Small intestine (tissue), 7 donors: ENCODE measurements around the gene OR2A42. TPM values are rescaled to one million over a fixed set of nuclear protein-coding genes. Genes with fewer than 3 reads are reported as not detected.
"Not testable (repeated sequence)": the region's sequence is repeated elsewhere in the genome, so short reads cannot be mapped to it uniquely, and the experiment has no call there.

Source experiments
- DNase-seq, 2 donors: peaks; one replicate each; pipeline versions ENCODE4 v3.0.0 to v3.0.0-alpha.2; 2013
- FAIRE-seq: peaks from 2 replicates; lab custom pipeline; 2012; peaks lifted over from hg19 to GRCh38; lab: Jason Lieb, UNC
- H3K27ac ChIP-seq, 3 donors: one replicate each; pipeline ENCODE4 v1.5.1; 2013; ENCODE audit warnings: low read length in 2 of 3, mild to moderate bottlenecking in 2 of 3, control low read depth in 1 of 3, inconsistent platforms in 1 of 3, low read depth in 1 of 3, moderate library complexity in 1 of 3
- H3K27me3 ChIP-seq, 3 donors: one replicate each; pipeline ENCODE4 v1.6.1; 2013; ENCODE audit warnings: low read length in 3 of 3, inconsistent platforms in 1 of 3; ENCODE audit not compliant: control insufficient read depth in 3 of 3, insufficient read depth in 3 of 3
- H3K36me3 ChIP-seq, 3 donors: one replicate each; pipeline ENCODE4 v1.6.1; 2013; ENCODE audit warnings: low read length in 3 of 3, inconsistent platforms in 1 of 3, low read depth in 1 of 3, mild to moderate bottlenecking in 1 of 3, moderate library complexity in 1 of 3; ENCODE audit not compliant: control insufficient read depth in 3 of 3, insufficient read depth in 2 of 3
- H3K4me1 ChIP-seq, 3 donors: one replicate each; pipeline ENCODE4 v1.6.1; 2013; ENCODE audit warnings: low read length in 2 of 3, inconsistent platforms in 1 of 3, low read depth in 1 of 3, mild to moderate bottlenecking in 1 of 3, moderate library complexity in 1 of 3; ENCODE audit not compliant: control insufficient read depth in 3 of 3, insufficient read depth in 2 of 3
- H3K4me3 ChIP-seq, 3 donors: one replicate each; pipeline ENCODE4 v1.5.1; 2013; ENCODE audit warnings: low read length in 3 of 3, control low read depth in 1 of 3, inconsistent platforms in 1 of 3, low read depth in 1 of 3, mild to moderate bottlenecking in 1 of 3, moderate library complexity in 1 of 3
- H3K9me3 ChIP-seq, 2 donors: one replicate each; pipeline ENCODE4 v1.6.1; 2013; ENCODE audit warnings: low read depth in 1 of 2, low read length in 1 of 2; ENCODE audit not compliant: control insufficient read depth in 2 of 2, insufficient read depth in 1 of 2
- WGBS, 3 donors: extraction: QIAGEN DNeasy Blood & Tissue Kit; methylation state at CpG; one replicate each; pipeline ENCODE4 v1.1.7; 2013; 5-methylcytosine and 5-hydroxymethylcytosine counted together
- polyA plus RNA-seq, 4 donors: library from polyadenylated mRNA; stranded (reverse) in 3 of 4; unstranded in 1 of 4; fragments of 200-250 nt in 3 of 4; fragments of 120-200 nt in 1 of 4; gene quantifications; one replicate each; pipeline versions ENCODE4 v1.2.1 to v1.2.3, GENCODE V29; 2013
- donor health status: healthy with polysubstance abuse.
- donor health status: control.
- donor health status: control.
- donor health status: Bipolar disorder and iron deficiency.
- donor health status: healthy.

Gene OR2A42
- polyA plus RNA-seq, 4 donors = 0.03 to 0.68 TPM; not detected in 2

- FAIRE-seq, H3K4me3 ChIP-seq: not testable (repeated sequence)
- no CpG with 5 or more reads among the region's 3 CpGs for WGBS, 3 donors
Observed at GRCh38 chr7:144188578-144189171, 50.7 kb downstream of the OR2A42 start.

GRCh38 chr7:144187848-144188247 lies 51.6 kb downstream of the OR2A42 start:
- FAIRE-seq = not testable (repeated sequence)
- WGBS, 3 donors = no CpG with 5 or more reads among the region's 5 CpGs

More at GRCh38 chr7:144188578-144189171, 50.7 kb downstream of the OR2A42 start:
- not testable (repeated sequence) for H3K36me3 ChIP-seq, H3K9me3 ChIP-seq, H3K4me1 ChIP-seq, DNase-seq, H3K27ac ChIP-seq, H3K27me3 ChIP-seq

GRCh38 chr7:144183166-144183565 lies 56.2 kb downstream of the OR2A42 start, which contains the start of gene CTAGE4:
CTAGE4 (plus strand) TSS chr7:144183466; CDS start chr7:144183504, 38 bp downstream.
- not testable (repeated sequence) for DNase-seq, H3K27ac ChIP-seq, H3K36me3 ChIP-seq, H3K9me3 ChIP-seq, FAIRE-seq, H3K4me1 ChIP-seq, H3K27me3 ChIP-seq, H3K4me3 ChIP-seq
- no CpG with 5 or more reads among the region's 19 CpGs for WGBS, 3 donors

More at GRCh38 chr7:144187848-144188247, 51.6 kb downstream of the OR2A42 start:
- not testable (repeated sequence) for H3K36me3 ChIP-seq, H3K4me3 ChIP-seq, H3K4me1 ChIP-seq, H3K27me3 ChIP-seq, DNase-seq, H3K27ac ChIP-seq, H3K9me3 ChIP-seq

GRCh38 chr7:144179165-144179479 lies 60.3 kb downstream of the OR2A42 start:
- not testable (repeated sequence) for H3K4me3 ChIP-seq, H3K27me3 ChIP-seq, DNase-seq, FAIRE-seq, H3K36me3 ChIP-seq, H3K9me3 ChIP-seq, H3K27ac ChIP-seq, H3K4me1 ChIP-seq
- 71 to 74% (median 71%) methylated on average over 1 of the region's 2 CpGs for WGBS, 3 donors

GRCh38 chr7:144178380-144179164 lies 60.8 kb downstream of the OR2A42 start:
- not testable (repeated sequence) for H3K4me1 ChIP-seq, H3K4me3 ChIP-seq, H3K9me3 ChIP-seq, FAIRE-seq, H3K27me3 ChIP-seq, H3K27ac ChIP-seq, H3K36me3 ChIP-seq
- 40 to 56% (median 46%) methylated on average over 5 to 10 of the region's 10 CpGs for WGBS, 3 donors
- peak; percentile 24 to 40 for DNase-seq

Other genes with a start within 250 kb of the OR2A42 start
- gene OR6B1, start 239.3 kb downstream of the OR2A42 start, polyA plus RNA-seq = under 1 TPM in 1 of 4 donors, not detected in 3; 0.01 TPM
- gene OR2A5, start 190.7 kb downstream of the OR2A42 start, polyA plus RNA-seq = under 1 TPM in 1 of 4 donors, not detected in 3; under 0.01 TPM
- gene OR2A25, start 169.8 kb downstream of the OR2A42 start, polyA plus RNA-seq = under 1 TPM in 1 of 4 donors, not detected in 3; 0.03 TPM
- gene OR2A12, start 153.3 kb downstream of the OR2A42 start, polyA plus RNA-seq = under 1 TPM in 1 of 4 donors, not detected in 3; 0.03 TPM
- gene OR2A2, start 130.0 kb downstream of the OR2A42 start, polyA plus RNA-seq = not detected
- gene OR2A14, start 116.4 kb downstream of the OR2A42 start, polyA plus RNA-seq = under 1 TPM in 1 of 4 donors, not detected in 3; 0.07 TPM
- gene CTAGE4, start 56.1 kb downstream of the OR2A42 start, polyA plus RNA-seq = 10 to 100 TPM in 2 of 4 donors, 1 to 10 TPM in 1, under 1 TPM in 1; 0.48 to 16.5 (median 9.5) TPM
- 10 to 100 TPM; 23.6 to 46.1 (median 37.1) TPM for gene ARHGEF35, start 43.8 kb downstream of the OR2A42 start, polyA plus RNA-seq
- 10 to 100 TPM in 1 of 4 donors, 1 to 10 TPM in 3; 2.7 to 19.1 (median 3.1) TPM for gene OR2A7, start 25.2 kb upstream of the OR2A42 start, polyA plus RNA-seq
- 10 to 100 TPM in 1 of 4 donors, 1 to 10 TPM in 2, not detected in 1; 2.6 to 13.4 (median 6.0) TPM for gene CTAGE8, start 29.7 kb upstream of the OR2A42 start, polyA plus RNA-seq
- under 1 TPM in 2 of 4 donors, not detected in 2; 0.04 to 0.46 TPM for gene OR2A1, start 72.8 kb upstream of the OR2A42 start, polyA plus RNA-seq
- 10 to 100 TPM; 15.6 to 43.9 (median 33.0) TPM for gene ARHGEF5, start 115.8 kb upstream of the OR2A42 start, polyA plus RNA-seq
- gene NOBOX, start 164.1 kb upstream of the OR2A42 start, polyA plus RNA-seq = under 1 TPM in 1 of 4 donors, not detected in 3; 0.03 TPM